WTC11 (cell line): ENCODE measurements around the gene MAP3K21. TPM values are rescaled to one million over a fixed set of nuclear protein-coding genes. Genes with fewer than 3 reads are reported as not detected.

Experiments used
- ATAC-seq: fragments of 200-7000 bp; cut with Tn5 transposase; 2 replicates; pipeline ENCODE4 v1.10.0; 2021; ENCODE audit warnings: mild to moderate bottlenecking, moderate library complexity
- CTCF ChIA-PET: fragments of 300-600 bp; sonication (Branson Sonifier 250); formaldehyde crosslinking; loops from one replicate; lab custom pipeline; 2021; ENCODE audit warnings: antibody characterized with exemption; lab: Charles Lee
- POLR2A ChIA-PET: fragments of 350-600 bp; sonication (Branson Sonifier 250); formaldehyde crosslinking; loops from one replicate; lab custom pipeline; 2021; ENCODE audit warnings: antibody characterized with exemption; lab: Charles Lee
- DNase-seq: peaks from one replicate; pipeline ENCODE4 v3.0.0; 2021; ENCODE audit warnings: low spot score
- H3K27ac Mint-ChIP-seq: 2 replicates; pipeline ENCODE4 v1.8.0; 2021; ENCODE audit warnings: mixed read lengths
- H3K27me3 Mint-ChIP-seq: 2 replicates; pipeline ENCODE4 v1.8.0; 2021; ENCODE audit warnings: low read depth, mild to moderate bottlenecking, moderate library complexity, mixed read lengths
- H3K36me3 Mint-ChIP-seq: 2 replicates; pipeline ENCODE4 v1.8.0; 2021; ENCODE audit warnings: mixed read lengths
- H3K4me1 Mint-ChIP-seq: 2 replicates; pipeline ENCODE4 v1.8.0; 2022; ENCODE audit warnings: mixed read lengths
- H3K4me3 Mint-ChIP-seq: 2 replicates; pipeline ENCODE4 v1.8.0; 2021; ENCODE audit warnings: mild to moderate bottlenecking, moderate library complexity, mixed read lengths
- H3K9me3 Mint-ChIP-seq: 2 replicates; pipeline ENCODE4 v1.8.0; 2021; ENCODE audit warnings: mixed read lengths
- ELF4 ChIP-seq: sonication (generic); formaldehyde crosslinking; IDR thresholded peaks from 2 replicates; pipeline ENCODE4 v1.8.1; 2022; ENCODE audit warnings: low read depth, mild to moderate bottlenecking, moderate library complexity, missing genetic modification reagents
- JAZF1 ChIP-seq: fragments of 250-450 bp; sonication (Bioruptor Pico); IDR thresholded peaks from 2 replicates; pipeline ENCODE4 v1.9.0; 2021; ENCODE audit warnings: moderate library complexity, mild to moderate bottlenecking, inconsistent platforms
- KAT7 ChIP-seq: sonication (generic); formaldehyde crosslinking; IDR thresholded peaks from 2 replicates; pipeline ENCODE4 v1.8.1; 2023; ENCODE audit warnings: missing genetic modification reagents, mild to moderate bottlenecking, borderline replicate concordance
- NFYB ChIP-seq: sonication (generic); formaldehyde crosslinking; conservative IDR thresholded peaks from 2 replicates; pipeline ENCODE4 v1.8.0; 2022; ENCODE audit warnings: low read depth, missing genetic modification reagents
- RORB ChIP-seq: fragments of 250-450 bp; sonication (Bioruptor Pico); IDR thresholded peaks from 2 replicates; pipeline ENCODE4 v1.9.0; 2021; ENCODE audit warnings: mild to moderate bottlenecking
- TCF7 ChIP-seq: sonication (generic); formaldehyde crosslinking; IDR thresholded peaks from 2 replicates; pipeline ENCODE4 v1.8.0; 2022; ENCODE audit warnings: mild to moderate bottlenecking, low read depth, missing genetic modification reagents, moderate library complexity
- ZBTB21 ChIP-seq: sonication (generic); formaldehyde crosslinking; IDR thresholded peaks from 2 replicates; pipeline ENCODE4 v1.8.1; 2023; ENCODE audit warnings: mild to moderate bottlenecking, missing genetic modification reagents, borderline replicate concordance
- ZNF138 ChIP-seq: sonication (generic); formaldehyde crosslinking; conservative IDR thresholded peaks from 2 replicates; pipeline ENCODE4 v1.8.1; 2022; ENCODE audit warnings: mild to moderate bottlenecking, moderate library complexity, missing genetic modification reagents
- ZNF416 ChIP-seq: fragments of 250-450 bp; sonication (Bioruptor Pico); IDR thresholded peaks from 2 replicates; pipeline ENCODE4 v1.9.0; 2021; ENCODE audit warnings: mild to moderate bottlenecking, inconsistent platforms
- total RNA-seq: library from RNA; stranded (reverse); gene quantifications from 3 replicates; pipeline ENCODE4 v1.2.3, GENCODE V29; 2021
- TF ChIP-seq, protein P1 (sequence below): fragments of 250-450 bp; sonication (Bioruptor Pico); IDR thresholded peaks from 2 replicates; pipeline ENCODE4 v1.9.0; 2021; ENCODE audit warnings: mild to moderate bottlenecking
- TF ChIP-seq, protein P2 (sequence below): fragments of 250-450 bp; sonication (Bioruptor Pico); IDR thresholded peaks from 2 replicates; pipeline ENCODE4 v2.1.2; 2022; ENCODE audit warnings: mild to moderate bottlenecking, moderate library complexity
- TF ChIP-seq, protein P3 (sequence below): fragments of 250-450 bp; sonication (Bioruptor Pico); IDR thresholded peaks from 2 replicates; pipeline ENCODE4 v1.9.0; 2021; ENCODE audit warnings: mild to moderate bottlenecking, borderline replicate concordance
- TF ChIP-seq, protein P4 (sequence below): fragments of 250-450 bp; sonication (Bioruptor Pico); IDR thresholded peaks from 2 replicates; pipeline ENCODE4 v1.9.0; 2021; ENCODE audit warnings: mild to moderate bottlenecking
- TF ChIP-seq, protein P5 (sequence below): sonication (generic); formaldehyde crosslinking; IDR thresholded peaks from 2 replicates; pipeline ENCODE4 v1.8.0; 2023; ENCODE audit warnings: mild to moderate bottlenecking, missing genetic modification reagents
- TF ChIP-seq, protein P6 (sequence below): sonication (generic); formaldehyde crosslinking; IDR thresholded peaks from 2 replicates; pipeline ENCODE4 v1.8.0; 2022; ENCODE audit warnings: mild to moderate bottlenecking, missing genetic modification reagents
- TF ChIP-seq, protein P7 (sequence below): sonication (generic); formaldehyde crosslinking; IDR thresholded peaks from 2 replicates; pipeline ENCODE4 v1.8.0; 2023; ENCODE audit warnings: missing genetic modification reagents, mild to moderate bottlenecking, borderline replicate concordance

The MAP3K21 gene
- total RNA-seq, 1 experiment from 2014 or later = 24.0 TPM

DNA sequence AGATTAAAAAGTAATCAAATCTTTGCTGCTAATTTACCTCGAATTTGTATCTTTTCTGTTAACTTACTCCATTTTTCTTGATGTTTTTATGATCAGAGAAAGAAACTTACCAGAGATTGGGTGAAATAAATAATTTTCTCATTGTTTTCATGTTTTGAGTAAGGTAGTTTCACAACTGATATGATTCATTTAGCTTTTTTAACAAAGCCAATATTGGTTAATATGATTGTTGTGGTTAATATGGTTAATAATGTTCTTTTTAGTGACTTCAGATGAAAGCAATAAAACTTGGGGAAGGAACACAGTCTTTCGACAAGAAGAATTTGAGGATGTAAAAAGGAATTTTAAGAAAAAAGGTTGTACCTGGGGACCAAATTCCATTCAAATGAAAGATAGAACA, 48.1 kb downstream of the MAP3K21 start (continued):
- TF ChIP-seq, protein P1, sequence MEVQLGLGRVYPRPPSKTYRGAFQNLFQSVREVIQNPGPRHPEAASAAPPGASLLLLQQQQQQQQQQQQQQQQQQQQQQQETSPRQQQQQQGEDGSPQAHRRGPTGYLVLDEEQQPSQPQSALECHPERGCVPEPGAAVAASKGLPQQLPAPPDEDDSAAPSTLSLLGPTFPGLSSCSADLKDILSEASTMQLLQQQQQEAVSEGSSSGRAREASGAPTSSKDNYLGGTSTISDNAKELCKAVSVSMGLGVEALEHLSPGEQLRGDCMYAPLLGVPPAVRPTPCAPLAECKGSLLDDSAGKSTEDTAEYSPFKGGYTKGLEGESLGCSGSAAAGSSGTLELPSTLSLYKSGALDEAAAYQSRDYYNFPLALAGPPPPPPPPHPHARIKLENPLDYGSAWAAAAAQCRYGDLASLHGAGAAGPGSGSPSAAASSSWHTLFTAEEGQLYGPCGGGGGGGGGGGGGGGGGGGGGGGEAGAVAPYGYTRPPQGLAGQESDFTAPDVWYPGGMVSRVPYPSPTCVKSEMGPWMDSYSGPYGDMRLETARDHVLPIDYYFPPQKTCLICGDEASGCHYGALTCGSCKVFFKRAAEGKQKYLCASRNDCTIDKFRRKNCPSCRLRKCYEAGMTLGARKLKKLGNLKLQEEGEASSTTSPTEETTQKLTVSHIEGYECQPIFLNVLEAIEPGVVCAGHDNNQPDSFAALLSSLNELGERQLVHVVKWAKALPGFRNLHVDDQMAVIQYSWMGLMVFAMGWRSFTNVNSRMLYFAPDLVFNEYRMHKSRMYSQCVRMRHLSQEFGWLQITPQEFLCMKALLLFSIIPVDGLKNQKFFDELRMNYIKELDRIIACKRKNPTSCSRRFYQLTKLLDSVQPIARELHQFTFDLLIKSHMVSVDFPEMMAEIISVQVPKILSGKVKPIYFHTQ (CRISPR knock-in tag) = no peak
- TF ChIP-seq RORB (CRISPR knock-in tag) (no peak), TCF7 (CRISPR knock-in tag) (no peak), JAZF1 (CRISPR knock-in tag) (no peak), ZNF138 (CRISPR knock-in tag) (no peak)
- TF ChIP-seq, protein P2, sequence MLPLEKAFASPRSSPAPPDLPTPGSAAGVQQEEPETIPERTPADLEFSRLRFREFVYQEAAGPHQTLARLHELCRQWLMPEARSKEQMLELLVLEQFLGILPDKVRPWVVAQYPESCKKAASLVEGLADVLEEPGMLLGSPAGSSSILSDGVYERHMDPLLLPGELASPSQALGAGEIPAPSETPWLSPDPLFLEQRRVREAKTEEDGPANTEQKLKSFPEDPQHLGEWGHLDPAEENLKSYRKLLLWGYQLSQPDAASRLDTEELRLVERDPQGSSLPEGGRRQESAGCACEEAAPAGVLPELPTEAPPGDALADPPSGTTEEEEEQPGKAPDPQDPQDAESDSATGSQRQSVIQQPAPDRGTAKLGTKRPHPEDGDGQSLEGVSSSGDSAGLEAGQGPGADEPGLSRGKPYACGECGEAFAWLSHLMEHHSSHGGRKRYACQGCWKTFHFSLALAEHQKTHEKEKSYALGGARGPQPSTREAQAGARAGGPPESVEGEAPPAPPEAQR (CRISPR knock-in tag) = no peak
- TF ChIP-seq, protein P3, sequence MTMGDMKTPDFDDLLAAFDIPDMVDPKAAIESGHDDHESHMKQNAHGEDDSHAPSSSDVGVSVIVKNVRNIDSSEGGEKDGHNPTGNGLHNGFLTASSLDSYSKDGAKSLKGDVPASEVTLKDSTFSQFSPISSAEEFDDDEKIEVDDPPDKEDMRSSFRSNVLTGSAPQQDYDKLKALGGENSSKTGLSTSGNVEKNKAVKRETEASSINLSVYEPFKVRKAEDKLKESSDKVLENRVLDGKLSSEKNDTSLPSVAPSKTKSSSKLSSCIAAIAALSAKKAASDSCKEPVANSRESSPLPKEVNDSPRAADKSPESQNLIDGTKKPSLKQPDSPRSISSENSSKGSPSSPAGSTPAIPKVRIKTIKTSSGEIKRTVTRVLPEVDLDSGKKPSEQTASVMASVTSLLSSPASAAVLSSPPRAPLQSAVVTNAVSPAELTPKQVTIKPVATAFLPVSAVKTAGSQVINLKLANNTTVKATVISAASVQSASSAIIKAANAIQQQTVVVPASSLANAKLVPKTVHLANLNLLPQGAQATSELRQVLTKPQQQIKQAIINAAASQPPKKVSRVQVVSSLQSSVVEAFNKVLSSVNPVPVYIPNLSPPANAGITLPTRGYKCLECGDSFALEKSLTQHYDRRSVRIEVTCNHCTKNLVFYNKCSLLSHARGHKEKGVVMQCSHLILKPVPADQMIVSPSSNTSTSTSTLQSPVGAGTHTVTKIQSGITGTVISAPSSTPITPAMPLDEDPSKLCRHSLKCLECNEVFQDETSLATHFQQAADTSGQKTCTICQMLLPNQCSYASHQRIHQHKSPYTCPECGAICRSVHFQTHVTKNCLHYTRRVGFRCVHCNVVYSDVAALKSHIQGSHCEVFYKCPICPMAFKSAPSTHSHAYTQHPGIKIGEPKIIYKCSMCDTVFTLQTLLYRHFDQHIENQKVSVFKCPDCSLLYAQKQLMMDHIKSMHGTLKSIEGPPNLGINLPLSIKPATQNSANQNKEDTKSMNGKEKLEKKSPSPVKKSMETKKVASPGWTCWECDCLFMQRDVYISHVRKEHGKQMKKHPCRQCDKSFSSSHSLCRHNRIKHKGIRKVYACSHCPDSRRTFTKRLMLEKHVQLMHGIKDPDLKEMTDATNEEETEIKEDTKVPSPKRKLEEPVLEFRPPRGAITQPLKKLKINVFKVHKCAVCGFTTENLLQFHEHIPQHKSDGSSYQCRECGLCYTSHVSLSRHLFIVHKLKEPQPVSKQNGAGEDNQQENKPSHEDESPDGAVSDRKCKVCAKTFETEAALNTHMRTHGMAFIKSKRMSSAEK (CRISPR knock-in tag) = no peak
- TF ChIP-seq, protein P4, sequence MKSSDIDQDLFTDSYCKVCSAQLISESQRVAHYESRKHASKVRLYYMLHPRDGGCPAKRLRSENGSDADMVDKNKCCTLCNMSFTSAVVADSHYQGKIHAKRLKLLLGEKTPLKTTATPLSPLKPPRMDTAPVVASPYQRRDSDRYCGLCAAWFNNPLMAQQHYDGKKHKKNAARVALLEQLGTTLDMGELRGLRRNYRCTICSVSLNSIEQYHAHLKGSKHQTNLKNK = no peak
- TF ChIP-seq, protein P5, sequence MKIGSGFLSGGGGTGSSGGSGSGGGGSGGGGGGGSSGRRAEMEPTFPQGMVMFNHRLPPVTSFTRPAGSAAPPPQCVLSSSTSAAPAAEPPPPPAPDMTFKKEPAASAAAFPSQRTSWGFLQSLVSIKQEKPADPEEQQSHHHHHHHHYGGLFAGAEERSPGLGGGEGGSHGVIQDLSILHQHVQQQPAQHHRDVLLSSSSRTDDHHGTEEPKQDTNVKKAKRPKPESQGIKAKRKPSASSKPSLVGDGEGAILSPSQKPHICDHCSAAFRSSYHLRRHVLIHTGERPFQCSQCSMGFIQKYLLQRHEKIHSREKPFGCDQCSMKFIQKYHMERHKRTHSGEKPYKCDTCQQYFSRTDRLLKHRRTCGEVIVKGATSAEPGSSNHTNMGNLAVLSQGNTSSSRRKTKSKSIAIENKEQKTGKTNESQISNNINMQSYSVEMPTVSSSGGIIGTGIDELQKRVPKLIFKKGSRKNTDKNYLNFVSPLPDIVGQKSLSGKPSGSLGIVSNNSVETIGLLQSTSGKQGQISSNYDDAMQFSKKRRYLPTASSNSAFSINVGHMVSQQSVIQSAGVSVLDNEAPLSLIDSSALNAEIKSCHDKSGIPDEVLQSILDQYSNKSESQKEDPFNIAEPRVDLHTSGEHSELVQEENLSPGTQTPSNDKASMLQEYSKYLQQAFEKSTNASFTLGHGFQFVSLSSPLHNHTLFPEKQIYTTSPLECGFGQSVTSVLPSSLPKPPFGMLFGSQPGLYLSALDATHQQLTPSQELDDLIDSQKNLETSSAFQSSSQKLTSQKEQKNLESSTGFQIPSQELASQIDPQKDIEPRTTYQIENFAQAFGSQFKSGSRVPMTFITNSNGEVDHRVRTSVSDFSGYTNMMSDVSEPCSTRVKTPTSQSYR (CRISPR knock-in tag) = no peak
- TF ChIP-seq, all 79 proteins: peak for 0

DNA sequence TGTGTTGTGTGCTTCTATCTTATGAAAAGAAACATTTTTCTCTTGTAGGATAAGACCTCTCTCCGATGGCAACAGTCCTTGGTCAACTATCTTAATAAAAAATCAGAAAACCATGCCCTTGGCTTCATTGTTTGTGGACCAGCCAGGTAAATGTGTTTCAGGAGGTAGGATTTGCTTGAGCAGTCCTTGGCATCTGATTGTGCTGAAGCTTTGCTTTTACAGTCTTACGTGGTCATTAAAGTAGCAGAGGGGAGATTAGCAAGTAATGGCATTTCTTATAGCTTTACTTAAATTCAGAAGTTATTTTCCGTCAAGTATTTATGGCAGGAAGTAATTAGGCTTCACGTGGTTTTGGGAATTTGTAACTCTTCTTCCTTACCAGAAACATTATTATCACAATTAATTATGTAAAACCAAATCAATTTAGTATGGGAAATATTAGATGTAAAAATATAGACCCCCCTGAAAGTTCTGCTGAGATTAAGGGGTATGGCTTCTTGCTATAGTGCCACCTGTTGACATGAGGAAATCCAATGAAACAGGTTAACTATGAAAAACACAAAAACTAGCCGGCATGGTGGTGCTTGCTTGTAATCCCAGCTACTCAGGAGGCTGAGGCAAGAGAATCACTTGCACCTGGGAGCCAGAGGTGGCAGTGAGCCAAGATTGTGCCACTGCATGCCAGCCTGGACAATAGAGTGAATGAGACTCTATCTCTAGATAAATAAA, 49.0 kb downstream of the MAP3K21 start:
- Mint-ChIP-seq H3K4me1 (peaks cover 18% of the 10 kb centered on the region), H3K4me3 (no peak overlapping the region), H3K27ac (no peak overlapping the region; the same call in 1 of the 2 replicates), H3K27me3 (no peaks in the 10 kb centered on the region), H3K36me3 (peaks cover 40% of the 10 kb centered on the region), H3K9me3 (no peaks in the 10 kb centered on the region; the same call in 1 of the 2 replicates)
- CTCF ChIA-PET = interaction anchor here (1.4 to 3.3 kb wide), 2 partner anchors 9 to 11 kb away, joined by 3 to 11 read pairs; no protein-coding TSS in a partner anchor
- POLR2A ChIA-PET = interaction anchor here (0.6 kb wide), 1 partner anchor 44 kb away, joined by 3 read pairs; no protein-coding TSS in a partner anchor
- ATAC-seq = 0 out of 2 replicates have a peak, but pooled peaks have one; percentile 24
- no peak for DNase-seq
- TF ChIP-seq ZBTB21 (CRISPR knock-in tag) (no peak), KAT7 (CRISPR knock-in tag) (no peak), ELF4 (no peak), NFYB (no peak), ZNF416 (no peak)
- TF ChIP-seq, protein P6, sequence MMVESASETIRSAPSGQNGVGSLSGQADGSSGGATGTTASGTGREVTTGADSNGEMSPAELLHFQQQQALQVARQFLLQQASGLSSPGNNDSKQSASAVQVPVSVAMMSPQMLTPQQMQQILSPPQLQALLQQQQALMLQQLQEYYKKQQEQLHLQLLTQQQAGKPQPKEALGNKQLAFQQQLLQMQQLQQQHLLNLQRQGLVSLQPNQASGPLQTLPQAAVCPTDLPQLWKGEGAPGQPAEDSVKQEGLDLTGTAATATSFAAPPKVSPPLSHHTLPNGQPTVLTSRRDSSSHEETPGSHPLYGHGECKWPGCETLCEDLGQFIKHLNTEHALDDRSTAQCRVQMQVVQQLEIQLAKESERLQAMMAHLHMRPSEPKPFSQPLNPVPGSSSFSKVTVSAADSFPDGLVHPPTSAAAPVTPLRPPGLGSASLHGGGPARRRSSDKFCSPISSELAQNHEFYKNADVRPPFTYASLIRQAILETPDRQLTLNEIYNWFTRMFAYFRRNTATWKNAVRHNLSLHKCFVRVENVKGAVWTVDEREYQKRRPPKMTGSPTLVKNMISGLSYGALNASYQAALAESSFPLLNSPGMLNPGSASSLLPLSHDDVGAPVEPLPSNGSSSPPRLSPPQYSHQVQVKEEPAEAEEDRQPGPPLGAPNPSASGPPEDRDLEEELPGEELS = no peak
- TF ChIP-seq, protein P7, sequence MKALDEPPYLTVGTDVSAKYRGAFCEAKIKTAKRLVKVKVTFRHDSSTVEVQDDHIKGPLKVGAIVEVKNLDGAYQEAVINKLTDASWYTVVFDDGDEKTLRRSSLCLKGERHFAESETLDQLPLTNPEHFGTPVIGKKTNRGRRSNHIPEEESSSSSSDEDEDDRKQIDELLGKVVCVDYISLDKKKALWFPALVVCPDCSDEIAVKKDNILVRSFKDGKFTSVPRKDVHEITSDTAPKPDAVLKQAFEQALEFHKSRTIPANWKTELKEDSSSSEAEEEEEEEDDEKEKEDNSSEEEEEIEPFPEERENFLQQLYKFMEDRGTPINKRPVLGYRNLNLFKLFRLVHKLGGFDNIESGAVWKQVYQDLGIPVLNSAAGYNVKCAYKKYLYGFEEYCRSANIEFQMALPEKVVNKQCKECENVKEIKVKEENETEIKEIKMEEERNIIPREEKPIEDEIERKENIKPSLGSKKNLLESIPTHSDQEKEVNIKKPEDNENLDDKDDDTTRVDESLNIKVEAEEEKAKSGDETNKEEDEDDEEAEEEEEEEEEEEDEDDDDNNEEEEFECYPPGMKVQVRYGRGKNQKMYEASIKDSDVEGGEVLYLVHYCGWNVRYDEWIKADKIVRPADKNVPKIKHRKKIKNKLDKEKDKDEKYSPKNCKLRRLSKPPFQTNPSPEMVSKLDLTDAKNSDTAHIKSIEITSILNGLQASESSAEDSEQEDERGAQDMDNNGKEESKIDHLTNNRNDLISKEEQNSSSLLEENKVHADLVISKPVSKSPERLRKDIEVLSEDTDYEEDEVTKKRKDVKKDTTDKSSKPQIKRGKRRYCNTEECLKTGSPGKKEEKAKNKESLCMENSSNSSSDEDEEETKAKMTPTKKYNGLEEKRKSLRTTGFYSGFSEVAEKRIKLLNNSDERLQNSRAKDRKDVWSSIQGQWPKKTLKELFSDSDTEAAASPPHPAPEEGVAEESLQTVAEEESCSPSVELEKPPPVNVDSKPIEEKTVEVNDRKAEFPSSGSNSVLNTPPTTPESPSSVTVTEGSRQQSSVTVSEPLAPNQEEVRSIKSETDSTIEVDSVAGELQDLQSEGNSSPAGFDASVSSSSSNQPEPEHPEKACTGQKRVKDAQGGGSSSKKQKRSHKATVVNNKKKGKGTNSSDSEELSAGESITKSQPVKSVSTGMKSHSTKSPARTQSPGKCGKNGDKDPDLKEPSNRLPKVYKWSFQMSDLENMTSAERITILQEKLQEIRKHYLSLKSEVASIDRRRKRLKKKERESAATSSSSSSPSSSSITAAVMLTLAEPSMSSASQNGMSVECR (CRISPR knock-in tag) = no peak
